Measurements from ENCODE around the gene ZFAND4.

The ZFAND4 gene

GRCh38 chr10:45566415-45566814, 106.2 kb downstream of the ZFAND4 start:
- no peaks in the 10 kb centered on the region for H3K27me3 ChIP-seq (replicated peaks; ENCODE audit: control insufficient read depth, insufficient read depth, low read length)
- DNase-seq (ENCODE audit: extremely low read depth, insufficient read length): no peak
- TF ChIP-seq, protein P1, sequence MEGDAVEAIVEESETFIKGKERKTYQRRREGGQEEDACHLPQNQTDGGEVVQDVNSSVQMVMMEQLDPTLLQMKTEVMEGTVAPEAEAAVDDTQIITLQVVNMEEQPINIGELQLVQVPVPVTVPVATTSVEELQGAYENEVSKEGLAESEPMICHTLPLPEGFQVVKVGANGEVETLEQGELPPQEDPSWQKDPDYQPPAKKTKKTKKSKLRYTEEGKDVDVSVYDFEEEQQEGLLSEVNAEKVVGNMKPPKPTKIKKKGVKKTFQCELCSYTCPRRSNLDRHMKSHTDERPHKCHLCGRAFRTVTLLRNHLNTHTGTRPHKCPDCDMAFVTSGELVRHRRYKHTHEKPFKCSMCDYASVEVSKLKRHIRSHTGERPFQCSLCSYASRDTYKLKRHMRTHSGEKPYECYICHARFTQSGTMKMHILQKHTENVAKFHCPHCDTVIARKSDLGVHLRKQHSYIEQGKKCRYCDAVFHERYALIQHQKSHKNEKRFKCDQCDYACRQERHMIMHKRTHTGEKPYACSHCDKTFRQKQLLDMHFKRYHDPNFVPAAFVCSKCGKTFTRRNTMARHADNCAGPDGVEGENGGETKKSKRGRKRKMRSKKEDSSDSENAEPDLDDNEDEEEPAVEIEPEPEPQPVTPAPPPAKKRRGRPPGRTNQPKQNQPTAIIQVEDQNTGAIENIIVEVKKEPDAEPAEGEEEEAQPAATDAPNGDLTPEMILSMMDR (IDR thresholded peaks at IDR 0.05; ENCODE audit: insufficient read depth, low read length, poor library complexity, severe bottlenecking): no peak
- no peaks in the 10 kb centered on the region for H3K36me3 ChIP-seq (ENCODE audit: control insufficient read depth, insufficient read depth, low read length)
- no peak overlapping the region for H3K4me3 ChIP-seq (replicated peaks; ENCODE audit: low read depth, low read length)

Data from GM06990 (cell line).